ES-I3 (cell line): ENCODE measurements around the gene SRI.

ENCODE experiments used
- H3K36me3 ChIP-seq: 2 replicates; pipeline ENCODE4 v1.6.1; 2013; ENCODE audit warnings: mild to moderate bottlenecking, low read length, control low read depth, moderate library complexity; ENCODE audit not compliant: insufficient read depth
- H3K4me1 ChIP-seq: 2 replicates; pipeline ENCODE4 v1.6.1; 2013; ENCODE audit warnings: mild to moderate bottlenecking, control low read depth, low read length; ENCODE audit not compliant: insufficient read depth
- H3K9ac ChIP-seq: 2 replicates; pipeline ENCODE4 v1.6.1; 2013; ENCODE audit warnings: low read depth, mild to moderate bottlenecking, low read length, moderate library complexity
- H3K9me3 ChIP-seq: 2 replicates; pipeline ENCODE4 v1.6.1; 2013; ENCODE audit warnings: mild to moderate bottlenecking, low read length, moderate library complexity; ENCODE audit not compliant: control insufficient read depth, insufficient read depth

SRI gene

DNA sequence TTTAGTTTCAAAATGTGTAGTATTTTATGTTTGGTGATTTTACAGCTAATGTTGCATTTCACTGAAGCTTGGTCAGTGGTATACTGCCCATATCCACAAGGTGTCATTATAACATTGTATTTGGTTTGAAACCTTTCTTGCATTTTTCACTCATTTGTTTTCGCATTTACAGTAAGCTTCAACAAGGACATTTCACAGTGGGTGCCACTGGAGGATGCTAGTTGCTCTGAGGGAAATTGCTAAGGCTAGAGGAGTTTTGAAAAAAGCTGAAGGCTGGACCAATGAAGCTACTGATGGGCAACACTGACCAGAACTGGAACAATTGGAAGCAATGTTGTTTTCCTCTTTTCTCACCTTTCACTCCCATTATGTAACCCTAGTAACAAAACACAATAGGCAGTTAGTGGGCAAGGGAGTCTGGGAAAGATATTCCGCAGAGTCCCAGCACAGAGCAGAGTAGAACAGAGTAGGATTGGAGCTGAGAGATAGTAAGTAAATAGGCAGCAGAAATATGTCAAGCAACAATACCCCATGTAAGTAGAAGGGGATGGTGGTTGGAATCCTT, 23.6 kb upstream of the SRI start:
- H3K9me3 ChIP-seq, result no peaks in the 10 kb centered on the region
- H3K9ac ChIP-seq, result no peak overlapping the region
- no peaks in the 10 kb centered on the region for H3K36me3 ChIP-seq
- H3K4me1 ChIP-seq, result no peaks in the 10 kb centered on the region

DNA sequence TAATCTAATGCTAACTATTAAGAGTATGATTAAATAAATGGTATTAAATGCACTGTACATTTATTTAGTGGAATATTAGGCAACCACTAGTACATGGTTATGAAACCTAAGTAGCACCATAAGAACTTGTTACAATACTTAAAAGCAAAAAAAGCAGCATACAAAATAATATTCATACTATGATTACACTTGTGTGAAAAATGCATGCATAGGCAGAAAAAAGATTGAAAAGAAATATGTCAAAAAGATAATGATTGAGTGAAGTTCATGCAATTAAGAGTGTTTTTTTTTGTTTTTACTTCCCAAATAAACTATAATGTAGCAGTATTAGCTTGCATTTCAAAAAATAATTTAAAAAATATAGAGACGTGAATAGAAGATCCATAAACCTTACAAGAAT, 20.0 kb upstream of the SRI start:
- no peaks in the 10 kb centered on the region for H3K4me1 ChIP-seq
- H3K9ac ChIP-seq, result no peak overlapping the region
- H3K9me3 ChIP-seq, result no peaks in the 10 kb centered on the region
- H3K36me3 ChIP-seq, result no peaks in the 10 kb centered on the region

DNA sequence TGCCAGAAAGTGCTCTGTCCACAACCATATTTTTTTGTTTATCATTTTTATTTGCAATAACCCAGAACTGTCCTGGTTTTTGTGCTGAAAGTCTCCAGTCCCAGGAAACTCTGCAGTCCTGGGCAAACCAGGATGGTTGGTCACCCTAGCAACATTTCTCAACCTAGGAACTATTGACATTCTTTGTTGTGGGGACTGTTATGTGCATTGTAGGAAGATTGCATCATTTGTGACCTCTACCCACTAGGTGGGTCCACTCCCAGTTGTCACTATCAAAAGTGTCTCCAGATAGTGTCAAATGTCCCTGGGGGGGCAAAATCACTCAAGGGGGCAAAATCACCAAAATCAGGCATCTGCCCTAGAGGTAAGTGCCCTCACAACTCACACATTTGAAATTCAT, 14.0 kb upstream of the SRI start:
- no peaks in the 10 kb centered on the region; the same call in 1 of the 2 replicates for H3K9me3 ChIP-seq
- no peaks in the 10 kb centered on the region for H3K4me1 ChIP-seq

DNA sequence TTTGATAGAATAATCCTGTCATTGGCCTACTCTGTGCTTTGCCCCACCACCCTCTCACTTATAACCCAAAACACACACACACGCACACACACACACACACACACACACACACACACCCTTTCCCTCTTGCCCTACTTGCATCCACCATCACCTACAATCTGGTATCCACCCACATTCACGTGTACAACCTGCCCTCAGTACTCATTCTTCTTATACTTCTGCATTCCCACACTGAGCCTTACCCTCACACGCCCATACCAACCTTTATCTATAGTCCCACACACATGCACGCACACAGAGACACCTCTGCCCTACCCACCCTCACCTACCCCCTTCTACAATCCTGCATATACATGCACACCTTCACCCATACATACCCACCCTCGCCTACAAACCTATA, 10.8 kb upstream of the SRI start:
- no peaks in the 10 kb centered on the region; the same call in 1 of the 2 replicates for H3K9me3 ChIP-seq

More for the DNA sequence above, 14.0 kb upstream of the SRI start:
- Histone ChIP-seq H3K9ac (no peak overlapping the region), H3K36me3 (no peaks in the 10 kb centered on the region)

DNA sequence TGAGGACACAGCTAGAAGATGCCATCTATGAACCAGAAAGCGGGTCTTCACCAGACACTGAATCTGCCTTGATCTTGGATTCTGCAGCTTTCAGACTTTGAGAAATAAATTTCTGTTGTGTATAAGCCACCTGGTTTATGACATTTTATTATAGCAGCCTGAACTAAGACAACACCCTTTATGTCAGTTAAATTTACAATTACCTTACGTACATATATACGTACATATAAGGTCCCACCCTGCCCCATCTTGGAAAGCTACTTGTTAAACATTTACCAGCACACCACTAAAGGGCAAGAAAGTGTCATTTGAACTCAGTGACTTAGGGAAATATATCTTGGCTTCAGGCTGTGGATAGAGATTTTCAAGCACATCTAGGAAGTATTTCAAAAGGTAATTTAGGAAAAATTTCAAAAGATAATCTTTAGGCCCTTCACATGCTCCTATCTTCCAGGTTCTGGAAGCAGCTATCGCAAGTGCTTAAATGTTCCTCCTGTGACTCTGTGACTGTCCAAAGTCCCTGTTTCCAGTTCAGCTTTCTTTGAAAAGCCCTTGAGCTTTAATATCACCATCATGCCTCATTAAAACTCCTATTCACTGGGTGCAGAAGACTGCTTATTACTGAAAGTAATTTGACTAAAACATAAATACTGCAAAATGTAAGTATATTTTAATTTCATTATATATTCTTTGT, 9.6 kb upstream of the SRI start:
- Histone ChIP-seq H3K4me1 (no peaks in the 10 kb centered on the region), H3K9me3 (no peaks in the 10 kb centered on the region; the same call in 1 of the 2 replicates), H3K36me3 (no peaks in the 10 kb centered on the region), H3K9ac (no peak overlapping the region)

More for the DNA sequence above, 10.8 kb upstream of the SRI start:
- H3K9ac ChIP-seq, result no peak overlapping the region
- no peaks in the 10 kb centered on the region for H3K36me3 ChIP-seq
- H3K4me1 ChIP-seq, result no peaks in the 10 kb centered on the region

DNA sequence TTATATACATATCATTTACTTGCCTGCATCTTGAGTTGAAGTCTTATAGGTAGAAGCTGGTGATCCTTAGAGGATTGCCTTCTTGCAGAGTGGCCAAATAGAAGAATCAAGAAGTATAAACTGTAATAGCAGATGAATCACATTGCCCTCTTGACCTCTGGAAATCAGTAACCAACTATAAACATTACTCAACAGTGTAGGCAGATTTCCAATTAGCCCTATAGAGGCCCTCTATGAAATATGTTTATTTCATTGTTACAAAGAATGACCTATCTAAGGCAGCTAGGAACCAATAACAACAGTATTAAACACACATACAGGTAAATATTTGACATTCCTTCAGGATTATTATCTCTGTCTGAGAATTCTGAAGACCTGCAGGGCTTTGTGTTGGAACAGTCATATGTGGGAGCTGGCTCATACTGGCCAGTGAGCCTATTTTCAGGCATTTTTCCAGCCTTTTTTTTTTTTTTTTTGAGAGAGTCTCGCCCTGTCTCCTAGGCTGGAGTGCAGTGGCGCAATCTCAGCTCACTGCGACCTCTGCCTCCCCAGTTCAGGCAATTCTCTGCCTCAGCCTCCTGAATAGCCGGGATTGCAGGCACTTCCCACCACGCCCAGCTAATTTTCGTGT, 7.2 kb upstream of the SRI start:
- H3K36me3 ChIP-seq, result no peaks in the 10 kb centered on the region

DNA sequence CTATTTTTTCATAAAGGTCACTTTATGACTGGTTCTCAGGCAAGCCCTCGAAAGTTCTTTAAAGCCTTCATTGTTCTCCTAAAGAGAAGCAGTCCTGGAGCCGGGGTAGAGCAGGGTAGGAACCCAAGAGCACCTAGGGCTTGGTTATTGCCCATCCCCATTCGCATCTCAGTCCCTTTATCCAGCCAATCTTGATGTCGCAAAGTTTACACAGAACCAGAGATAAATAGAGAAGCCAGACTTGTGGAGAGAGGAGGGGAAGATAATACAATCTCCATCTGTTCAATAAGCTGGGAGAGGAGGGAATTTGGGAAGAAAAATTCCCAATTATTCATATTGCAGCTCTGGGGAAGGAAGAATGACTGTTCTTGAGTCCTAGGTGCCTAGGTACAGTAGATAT, 6.4 kb upstream of the SRI start:
- Histone ChIP-seq H3K9me3 (no peaks in the 10 kb centered on the region; the same call in 1 of the 2 replicates), H3K9ac (no peak overlapping the region), H3K4me1 (no peaks in the 10 kb centered on the region), H3K36me3 (no peaks in the 10 kb centered on the region)

More for the DNA sequence above, 7.2 kb upstream of the SRI start:
- Histone ChIP-seq H3K9ac (no peak overlapping the region), H3K9me3 (no peaks in the 10 kb centered on the region; the same call in 1 of the 2 replicates), H3K4me1 (no peaks in the 10 kb centered on the region)

DNA sequence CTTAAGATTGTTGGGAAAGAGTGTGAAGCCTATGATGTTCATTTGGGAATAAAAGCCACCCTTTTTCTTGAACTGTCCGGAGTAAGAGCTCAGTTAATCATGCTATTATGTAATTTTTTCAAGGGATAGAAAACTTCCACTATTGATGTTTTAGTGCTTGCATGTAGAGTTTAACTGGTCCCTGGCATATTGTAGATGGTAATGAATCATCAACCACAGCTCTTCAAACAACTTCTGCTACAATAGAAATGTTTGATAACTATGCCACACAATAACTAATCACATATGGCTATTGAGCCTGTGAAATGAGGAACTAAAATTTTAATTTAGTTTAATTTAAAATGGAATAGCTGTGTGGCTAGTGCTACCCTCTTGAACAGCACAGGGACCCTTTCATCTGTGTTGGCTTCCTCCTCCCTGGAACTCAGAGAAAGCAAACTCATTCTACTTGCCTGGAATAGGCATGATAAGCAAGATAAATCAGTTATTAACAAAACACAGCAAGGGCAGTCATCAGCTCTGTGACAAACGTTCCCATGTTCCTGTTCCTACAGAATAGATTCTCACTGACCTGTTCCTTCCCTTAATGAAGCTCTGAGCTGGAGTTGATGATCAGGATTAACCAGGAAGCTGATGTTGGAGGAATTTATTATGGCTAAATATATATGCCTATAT, 4.9 kb upstream of the SRI start:
- peaks cover 4% of the 10 kb centered on the region; the same call in 1 of the 2 replicates for H3K4me1 ChIP-seq
- no peak overlapping the region for H3K9ac ChIP-seq
- no peaks in the 10 kb centered on the region for H3K36me3 ChIP-seq
- H3K9me3 ChIP-seq, result no peaks in the 10 kb centered on the region; the same call in 1 of the 2 replicates

DNA sequence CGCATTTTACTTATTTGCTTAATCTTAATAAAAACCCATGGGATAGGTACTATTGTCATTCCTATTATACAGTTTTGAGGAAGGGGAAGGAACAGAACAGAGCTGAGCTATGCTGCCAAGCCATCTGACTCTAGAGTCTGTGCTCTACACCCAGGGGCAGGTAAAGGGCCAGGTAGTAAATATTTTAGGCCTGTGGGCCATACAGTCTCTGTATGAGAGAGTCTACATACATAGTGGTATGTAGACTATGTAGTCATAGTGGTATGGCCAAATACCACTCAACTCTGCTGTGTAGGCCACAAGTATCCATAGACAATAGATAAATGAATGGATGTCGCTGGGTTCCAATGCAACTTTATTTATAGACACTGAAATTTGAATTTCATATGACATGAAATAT, 3.4 kb upstream of the SRI start:
- H3K9me3 ChIP-seq, result no peaks in the 10 kb centered on the region
- peaks cover 6% of the 10 kb centered on the region; the same call in 1 of the 2 replicates for H3K4me1 ChIP-seq
- H3K9ac ChIP-seq, result no peak overlapping the region
- no peaks in the 10 kb centered on the region for H3K36me3 ChIP-seq

DNA sequence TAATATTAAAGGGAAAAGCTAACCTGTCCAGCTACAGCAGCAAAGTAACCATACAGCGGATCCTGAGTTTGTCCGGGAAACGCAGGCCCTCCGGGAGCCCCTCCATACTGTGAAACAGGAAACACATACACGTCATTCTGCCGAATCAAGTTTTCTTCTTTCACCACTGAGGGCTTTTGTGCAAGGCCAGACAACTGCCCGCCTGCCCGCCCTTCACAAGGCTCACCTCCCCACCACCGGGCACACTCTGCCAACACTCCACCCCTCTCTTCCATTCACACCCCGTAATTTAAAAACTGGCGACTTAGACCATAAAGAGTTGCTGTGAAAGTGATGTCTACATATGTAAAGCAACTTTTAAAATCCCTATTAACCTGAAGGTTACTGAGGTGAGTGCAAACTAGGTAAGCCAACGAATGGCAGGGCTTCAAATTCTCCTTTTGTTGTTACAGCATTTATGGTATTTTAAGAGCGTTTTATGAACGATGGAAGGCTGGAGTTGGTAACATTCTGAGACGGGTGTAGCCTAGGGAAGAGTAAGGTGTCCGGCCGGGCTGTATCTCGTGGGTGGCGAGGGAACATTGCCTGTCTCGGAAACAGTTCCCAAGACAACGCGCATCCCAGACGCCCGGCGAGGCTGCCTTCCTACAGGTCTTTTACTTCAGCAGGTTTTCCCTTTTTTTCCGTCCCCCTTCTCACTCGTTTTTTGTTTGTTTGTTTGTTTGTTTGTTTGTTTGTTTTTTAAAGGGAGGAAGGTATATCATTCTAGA, 817 bp downstream of the SRI start:
- H3K9ac ChIP-seq, result peak overlapping the region; percentile 87
- H3K9me3 ChIP-seq, result no peaks in the 10 kb centered on the region
- H3K4me1 ChIP-seq, result peaks cover 25% of the 10 kb centered on the region
- peaks cover under 1% of the 10 kb centered on the region; the same call in 1 of the 2 replicates for H3K36me3 ChIP-seq

DNA sequence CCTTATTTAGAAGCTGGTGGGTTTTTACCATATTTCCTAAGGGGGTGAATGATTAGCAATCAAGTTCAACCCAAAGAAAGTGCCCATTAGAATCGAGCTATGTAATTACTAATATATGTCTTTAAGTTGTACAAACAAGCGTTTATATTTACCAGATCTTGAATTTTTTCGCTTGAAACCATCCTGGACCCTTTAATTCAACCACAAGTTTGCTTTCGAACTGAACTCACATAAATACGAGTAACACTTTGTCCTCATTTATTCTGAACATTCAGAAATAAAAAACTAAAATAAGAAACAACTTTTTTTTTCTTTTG, 1.5 kb downstream of the SRI start:
- Histone ChIP-seq H3K9ac (peak overlapping the region; percentile 87; the same call in 1 of the 2 replicates), H3K36me3 (peaks cover 3% of the 10 kb centered on the region; the same call in 1 of the 2 replicates), H3K9me3 (no peaks in the 10 kb centered on the region), H3K4me1 (peaks cover 25% of the 10 kb centered on the region)

DNA sequence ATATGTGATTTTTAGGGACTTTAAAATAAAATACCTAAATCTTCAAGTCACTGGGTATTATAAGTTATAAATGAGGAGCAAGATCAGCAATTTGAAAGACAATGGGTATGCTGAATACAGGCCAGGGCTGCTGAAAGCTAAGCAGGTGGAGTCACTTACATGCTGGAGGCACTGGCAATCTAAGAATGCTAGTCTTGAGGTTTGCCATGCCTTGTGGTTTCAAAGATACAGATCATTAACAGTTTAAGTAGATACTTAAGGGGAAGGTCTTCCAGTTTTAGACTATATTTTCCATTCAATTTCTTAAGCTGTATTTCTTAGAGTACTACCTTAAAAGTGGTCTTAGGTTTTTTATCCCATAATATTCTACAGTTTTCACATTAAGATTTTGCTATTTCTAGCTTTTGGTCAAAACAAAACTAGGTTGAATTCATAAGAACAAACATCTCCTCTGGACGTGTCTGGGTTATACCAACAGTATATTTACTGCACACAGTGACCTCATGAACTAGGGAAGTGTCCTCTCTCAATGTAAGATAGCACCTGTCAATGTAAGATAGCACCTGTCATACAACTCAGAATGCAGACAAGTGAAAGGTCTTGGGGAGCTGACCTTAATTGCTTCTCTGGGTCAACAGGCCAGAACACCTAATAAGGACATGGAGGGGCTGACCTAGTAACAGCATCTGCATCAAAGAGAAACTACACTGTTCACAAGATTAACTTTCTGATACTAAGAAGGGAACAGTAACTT, 2.0 kb downstream of the SRI start:
- Histone ChIP-seq H3K9me3 (no peaks in the 10 kb centered on the region), H3K9ac (0 out of 2 replicates have a peak overlapping the region, but pooled peaks have one; percentile 87), H3K36me3 (peaks cover 6% of the 10 kb centered on the region; the same call in 1 of the 2 replicates), H3K4me1 (peaks cover 25% of the 10 kb centered on the region)

DNA sequence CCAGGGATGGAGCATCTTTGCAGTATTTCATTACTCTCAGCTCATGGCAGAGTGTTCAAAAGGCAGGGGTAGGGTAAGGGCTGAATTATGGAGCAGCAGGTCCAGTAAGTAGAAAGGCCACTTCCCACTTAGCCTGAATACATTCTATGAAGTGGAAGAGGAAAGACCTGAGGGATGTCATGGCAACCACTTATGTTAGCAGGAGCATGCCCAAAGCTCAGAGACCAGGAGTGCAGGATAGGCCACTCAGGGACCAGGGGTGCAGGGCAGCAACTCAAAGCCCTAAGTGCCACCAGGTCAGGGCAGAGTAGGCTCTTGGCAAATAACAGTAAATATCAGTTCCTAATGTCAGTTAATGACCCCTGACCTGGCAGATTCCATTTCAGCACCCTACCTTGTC, 3.6 kb downstream of the SRI start:
- Histone ChIP-seq H3K4me1 (peaks cover 25% of the 10 kb centered on the region), H3K36me3 (peaks cover 10% of the 10 kb centered on the region; the same call in 1 of the 2 replicates), H3K9me3 (no peaks in the 10 kb centered on the region), H3K9ac (no peak overlapping the region)
